SKM-1 treated with dmso at 0.1 percent for 144 hours (cell line): ENCODE data around the gene KRTAP23-1.

Source experiments
- DNase-seq: peaks from one replicate; lab custom pipeline; 2025; ENCODE audit not compliant: unreplicated experiment; lab: John Stamatoyannopoulos, UW

The KRTAP23-1 gene, protein sequence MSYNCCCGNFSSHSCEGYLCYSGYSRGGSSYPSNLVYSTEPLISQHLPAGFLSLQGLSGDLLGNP

DNA sequence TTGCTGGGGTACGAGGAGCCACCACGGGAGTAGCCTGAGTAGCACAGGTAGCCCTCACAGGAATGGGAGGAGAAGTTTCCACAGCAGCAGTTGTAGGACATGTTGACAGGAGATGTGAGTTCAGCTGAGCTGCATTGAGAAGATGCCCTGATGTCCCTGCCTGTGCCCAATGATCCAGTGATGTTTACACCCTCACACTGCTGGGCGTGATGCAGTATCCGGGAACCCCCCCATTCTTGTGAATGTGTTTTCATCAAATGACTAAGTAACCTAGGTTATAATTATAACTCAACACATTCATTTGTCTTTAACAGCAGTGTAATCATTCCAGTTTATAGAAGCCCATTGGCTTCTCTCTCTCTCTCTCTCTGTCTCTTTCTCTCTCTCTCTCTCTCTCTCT lies at the start of gene KRTAP23-1:
Gene KRTAP23-1 (minus strand): TSS at position 101 of the 400 bp plus-strand sequence. CDS start 0 bp downstream, at position 101.
- DNase-seq: no peak

DNA sequence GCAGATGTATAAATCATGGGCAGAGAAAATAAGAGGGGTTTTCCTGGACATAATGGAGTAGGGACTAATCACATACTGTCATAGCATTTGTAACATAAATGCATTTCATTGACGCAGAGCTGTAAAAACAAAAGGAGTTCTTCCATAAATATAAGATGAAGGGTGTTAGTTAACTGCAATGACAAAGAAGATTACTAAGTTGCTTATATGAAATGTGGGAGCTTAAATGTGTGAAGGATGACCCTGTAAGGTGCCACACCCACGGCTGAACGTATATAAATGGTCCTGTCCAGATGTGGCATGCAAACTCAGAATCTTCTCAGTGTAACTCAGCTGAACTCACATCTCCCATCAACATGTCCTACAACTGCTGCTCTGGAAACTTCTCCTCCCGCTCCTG lies 47.3 kb upstream of the KRTAP23-1 start, which contains the start of gene KRTAP13-1:
Gene KRTAP13-1 (plus strand): TSS at position 301 of the 400 bp plus-strand sequence. CDS start 56 bp downstream, at position 357.
- DNase-seq: no peak

DNA sequence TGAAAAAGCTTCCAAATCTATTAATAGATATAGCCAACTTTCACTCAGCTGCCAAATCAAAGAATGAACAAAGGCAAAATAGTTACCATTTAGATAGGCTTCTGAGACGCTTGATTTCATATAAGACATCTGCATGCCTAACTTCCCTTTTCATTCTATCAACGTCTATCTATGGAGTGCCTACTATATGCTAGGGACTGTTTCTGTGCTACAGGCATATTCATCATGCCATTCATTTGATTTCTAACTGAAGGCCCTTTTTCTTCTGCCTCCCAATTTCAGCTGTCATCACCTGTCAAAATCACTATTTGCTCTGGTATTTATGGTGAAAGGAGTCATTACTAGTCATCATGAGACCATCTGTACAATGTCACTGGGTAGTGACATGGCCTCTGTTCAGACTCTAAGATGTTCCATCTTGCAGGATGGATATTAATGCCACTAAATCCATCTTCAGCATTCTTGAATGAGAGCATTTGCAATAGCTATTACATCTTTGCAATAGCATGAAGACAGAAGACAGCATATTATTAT lies 43.2 kb upstream of the KRTAP23-1 start:
- DNase-seq: no peak

DNA sequence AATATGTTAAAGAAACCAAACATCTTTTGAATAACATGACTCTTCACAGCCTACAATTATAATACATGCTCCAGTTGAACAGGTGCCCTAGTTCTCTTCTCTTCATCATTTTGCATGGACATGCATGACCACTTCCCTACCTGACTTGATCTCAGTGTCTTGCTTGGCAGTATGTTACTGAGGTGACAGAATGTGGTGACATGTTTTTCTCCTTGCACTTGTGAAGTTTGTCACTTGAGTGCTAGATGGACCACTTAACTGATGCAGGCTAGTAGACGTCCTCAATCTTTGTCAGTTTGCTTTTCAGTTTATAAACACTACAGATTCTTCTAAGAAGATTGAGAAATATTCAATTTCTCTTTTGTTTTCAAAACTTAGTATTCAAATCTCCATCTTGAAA lies 33.8 kb upstream of the KRTAP23-1 start:
- DNase-seq: no peak

DNA sequence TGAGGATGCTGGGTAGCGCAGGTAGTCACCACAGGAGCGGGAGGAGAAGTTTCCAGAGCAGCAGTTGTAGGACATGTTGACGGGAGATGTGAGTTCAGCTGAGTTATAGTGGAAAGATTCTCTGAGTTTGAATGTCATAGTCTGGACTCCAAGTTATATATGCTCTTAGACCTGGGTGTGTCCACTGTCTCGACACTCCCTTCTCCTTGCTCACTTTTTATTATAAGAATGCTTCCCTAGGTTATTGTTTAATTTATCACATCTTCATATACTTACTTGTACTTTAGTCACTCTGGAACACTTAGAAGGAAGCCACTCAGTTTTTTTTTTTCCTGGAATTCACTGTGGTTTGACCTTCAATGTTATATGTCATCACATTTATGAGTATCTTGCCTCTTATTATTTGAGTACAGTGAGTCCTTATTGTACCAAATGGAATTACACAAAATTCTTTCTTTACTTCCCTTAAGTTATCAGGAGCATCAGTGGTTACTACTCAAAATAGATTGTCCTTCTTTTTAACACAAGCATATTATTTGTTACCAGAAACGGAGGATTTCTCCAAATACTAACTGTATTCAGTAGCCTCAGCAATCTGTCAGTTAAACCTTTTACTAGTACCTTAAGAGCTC lies 23.8 kb upstream of the KRTAP23-1 start, which contains the start of gene KRTAP13-2:
Gene KRTAP13-2 (minus strand): TSS at position 133 of the 632 bp plus-strand sequence. CDS start 58 bp downstream, at position 75.
- no peak for DNase-seq

DNA sequence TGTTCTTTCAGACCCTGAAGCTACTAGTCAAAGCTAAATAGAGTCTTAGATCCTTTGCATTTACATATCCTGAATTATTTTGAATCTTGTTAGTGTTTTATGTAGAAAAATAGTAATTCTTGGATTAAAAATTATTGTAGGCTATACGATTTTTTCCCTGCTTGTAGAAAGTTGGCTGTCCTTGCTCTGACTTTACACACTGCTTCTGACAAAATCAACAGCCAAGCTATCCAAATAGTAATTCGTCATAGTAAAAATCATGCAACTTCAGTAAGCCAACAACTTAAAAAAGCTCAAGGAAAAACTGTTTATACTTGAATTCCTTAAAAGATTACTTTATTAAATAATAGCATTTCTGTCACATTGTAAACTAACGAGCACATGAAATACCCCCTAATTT lies 7.5 kb upstream of the KRTAP23-1 start:
- no peak for DNase-seq

DNA sequence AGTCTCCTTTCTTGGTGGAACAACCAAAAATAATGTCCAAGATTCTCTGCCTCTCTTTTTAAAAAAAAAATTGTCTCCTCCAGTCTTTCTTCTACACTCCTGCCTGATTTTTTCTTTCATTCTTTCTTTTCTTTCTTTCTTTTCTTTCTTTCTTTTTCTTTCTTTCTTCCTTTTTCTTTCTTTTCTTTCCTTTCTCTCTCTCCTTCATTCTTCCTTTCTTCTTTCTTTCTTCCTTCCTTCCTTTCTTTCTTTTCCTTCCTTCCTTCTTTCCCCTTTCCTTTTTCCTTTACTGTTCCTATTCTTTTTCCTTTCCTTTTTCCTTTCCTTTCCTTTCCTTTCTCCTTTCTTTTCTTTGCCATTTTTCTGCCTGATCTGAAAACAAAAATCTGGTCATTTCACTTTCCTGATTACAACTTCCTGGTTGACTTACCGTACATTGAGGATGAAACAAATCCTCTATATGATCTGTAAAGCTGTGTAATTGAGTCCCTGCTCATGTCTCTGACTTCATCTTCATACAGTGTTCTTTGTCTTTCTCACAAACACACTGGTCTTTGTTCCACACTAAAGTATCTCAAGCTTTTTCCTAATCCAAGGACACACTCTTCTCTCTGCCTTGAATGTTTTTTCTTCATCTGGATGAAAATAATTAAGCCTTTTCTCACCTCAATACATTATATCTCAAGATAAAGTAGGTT lies 6.1 kb upstream of the KRTAP23-1 start:
- DNase-seq: no peak

DNA sequence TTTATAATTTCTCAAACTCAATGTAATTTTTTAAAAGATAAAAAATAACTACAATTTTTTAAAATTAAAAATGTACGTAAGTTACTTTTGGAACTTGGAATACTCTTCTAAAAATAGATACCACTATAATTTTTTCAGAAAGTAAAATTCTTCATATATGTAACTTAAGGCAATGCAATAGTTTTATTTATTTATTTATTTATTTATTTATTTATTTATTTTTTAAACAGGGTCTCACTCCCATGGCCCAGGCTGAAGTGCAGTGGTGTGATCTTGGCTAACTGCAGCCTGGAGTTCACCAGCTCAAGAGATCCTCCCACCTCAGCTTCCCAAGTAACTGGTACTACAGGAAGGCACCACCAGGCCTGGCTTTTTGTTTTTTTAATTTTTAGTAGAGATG lies 3.1 kb upstream of the KRTAP23-1 start:
- DNase-seq: no peak

DNA sequence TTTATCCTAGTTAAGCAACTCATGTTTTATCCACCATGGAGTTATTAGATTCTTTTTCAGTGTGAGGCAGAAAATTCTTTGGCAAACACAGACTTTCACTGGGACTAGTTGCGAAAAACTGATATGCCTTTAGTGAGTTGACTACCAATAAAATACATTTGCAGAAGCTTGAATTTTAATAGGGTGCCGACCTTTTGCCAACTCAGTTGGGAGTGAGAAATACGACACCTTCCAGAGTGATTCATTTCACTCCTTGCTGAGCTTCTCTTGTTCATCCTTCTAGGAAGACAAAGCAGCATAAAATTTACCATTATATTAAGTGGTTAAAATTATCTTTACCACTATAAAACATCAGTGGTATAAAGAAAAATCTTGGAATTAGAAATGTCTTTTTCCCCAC lies 1.2 kb upstream of the KRTAP23-1 start:
- no peak for DNase-seq

DNA sequence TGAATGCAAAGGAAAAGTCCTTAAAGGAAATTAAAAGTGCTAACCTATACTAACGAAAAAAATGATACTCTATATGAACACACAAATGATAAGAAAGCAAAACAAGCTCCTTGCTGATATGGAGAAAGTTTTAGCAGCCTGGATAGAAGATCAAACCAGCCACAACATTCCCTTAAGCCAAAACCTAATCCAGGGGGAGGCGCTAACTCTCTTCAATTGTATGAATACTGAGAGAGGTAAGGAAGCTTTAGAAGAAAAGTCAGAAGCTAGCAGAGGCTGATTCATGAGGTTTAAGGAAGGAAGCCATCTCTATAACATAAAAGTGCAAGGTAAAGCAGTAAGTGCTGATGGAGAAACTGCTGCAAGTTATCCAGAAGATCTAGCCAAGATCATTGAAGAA lies 3.4 kb downstream of the KRTAP23-1 start:
- no peak for DNase-seq

DNA sequence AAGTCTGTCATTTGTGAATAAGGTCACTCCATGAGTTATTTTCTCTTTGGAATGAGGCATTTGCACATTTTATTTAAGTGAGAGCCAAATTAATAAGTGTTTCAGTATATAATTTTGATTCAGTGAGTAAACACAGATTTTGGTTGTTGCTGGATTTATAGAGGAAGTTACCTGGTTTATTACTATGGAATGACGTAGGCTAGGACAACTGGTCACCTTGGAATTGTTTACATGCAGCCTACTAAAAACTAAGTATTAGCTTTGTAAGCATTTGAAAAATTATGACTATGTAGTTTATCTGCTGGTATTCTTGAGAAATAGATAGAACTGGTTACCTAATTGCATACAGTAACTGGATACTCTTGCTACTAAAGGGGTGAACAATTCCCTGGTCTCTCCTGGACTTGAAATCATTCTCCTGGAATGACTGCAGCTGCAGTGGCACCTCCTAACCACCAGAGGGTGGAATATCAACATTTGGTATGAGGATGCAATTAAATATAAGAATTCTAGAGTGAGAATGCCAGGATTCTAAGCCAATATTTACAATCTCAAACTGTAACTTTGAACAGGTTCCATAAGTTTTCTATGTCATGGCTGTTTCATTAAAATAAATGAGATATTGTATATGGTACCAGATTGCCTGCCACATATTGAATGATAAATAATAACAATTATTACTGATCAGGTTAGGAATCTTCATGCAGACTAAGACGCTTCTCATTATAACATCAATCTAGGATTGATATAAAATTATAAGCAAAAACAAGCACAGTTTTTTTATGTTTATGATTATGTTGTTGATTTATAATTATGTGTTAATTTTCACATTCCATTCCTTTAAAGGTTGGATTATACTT lies 7.5 kb downstream of the KRTAP23-1 start:
- peak; percentile 36 for DNase-seq

DNA sequence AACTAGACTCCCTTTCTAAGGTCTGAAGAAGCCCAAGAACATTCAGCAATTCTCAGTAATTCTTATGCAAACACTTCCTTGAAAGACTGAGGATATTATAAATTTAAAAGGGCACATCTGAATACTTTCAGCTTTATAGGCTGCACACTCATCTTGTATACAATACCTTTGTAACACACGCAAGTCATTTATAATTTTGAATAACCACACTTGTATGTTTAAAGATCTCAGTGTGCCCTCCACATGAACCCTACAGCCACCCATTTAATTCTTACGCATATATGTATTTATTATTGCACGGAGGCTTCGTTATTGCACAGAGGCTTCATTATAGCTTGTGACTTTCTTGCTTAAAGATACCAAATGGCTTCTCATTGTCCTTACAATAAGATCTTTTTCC lies 9.7 kb downstream of the KRTAP23-1 start:
- DNase-seq: no peak

DNA sequence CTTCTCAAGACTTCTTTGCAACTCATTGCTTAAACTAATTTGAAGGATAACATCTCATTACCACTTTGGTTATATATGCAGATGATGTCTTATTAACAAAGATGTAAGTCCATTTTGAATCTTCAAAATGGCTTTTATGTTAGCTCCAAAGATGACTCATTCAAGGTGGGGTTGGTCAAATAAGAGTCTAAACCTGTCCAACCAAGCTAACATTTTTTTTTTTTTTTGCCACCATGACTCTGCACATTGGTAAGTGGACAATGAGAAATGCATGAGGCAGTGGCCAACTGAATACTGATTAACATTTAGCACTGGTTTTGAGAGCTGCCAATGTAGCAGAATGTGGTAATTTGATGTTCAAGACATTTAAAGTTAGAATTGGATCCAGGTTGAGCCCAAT lies 10.6 kb downstream of the KRTAP23-1 start:
- DNase-seq: no peak

DNA sequence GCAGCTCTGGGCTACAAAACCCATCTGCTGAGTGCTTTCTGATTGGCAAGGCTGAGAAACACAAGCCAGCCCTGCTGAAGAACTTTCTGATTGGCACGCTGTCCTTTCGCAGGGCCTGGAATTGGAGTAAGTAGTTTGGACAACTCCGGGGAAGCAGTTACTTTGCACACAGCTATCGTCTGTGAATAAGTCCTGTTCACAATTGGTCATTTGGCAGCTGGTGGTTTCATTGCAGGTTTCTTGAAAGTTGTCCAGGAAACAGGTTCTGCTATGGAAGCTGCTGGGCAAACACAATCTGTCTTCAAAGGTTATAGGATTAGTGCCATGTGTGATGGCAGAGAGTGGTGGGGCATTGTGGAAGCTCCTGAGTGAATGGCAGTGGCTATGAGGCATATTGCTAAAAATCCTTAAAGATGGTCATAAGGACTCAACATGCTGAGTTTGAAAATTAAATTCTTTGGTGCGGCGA lies 11.1 kb downstream of the KRTAP23-1 start, which contains the start of gene KRTAP27-1:
Gene KRTAP27-1 (minus strand): TSS at position 419 of the 469 bp plus-strand sequence. CDS start 26 bp downstream, at position 393.
- no peak for DNase-seq

DNA sequence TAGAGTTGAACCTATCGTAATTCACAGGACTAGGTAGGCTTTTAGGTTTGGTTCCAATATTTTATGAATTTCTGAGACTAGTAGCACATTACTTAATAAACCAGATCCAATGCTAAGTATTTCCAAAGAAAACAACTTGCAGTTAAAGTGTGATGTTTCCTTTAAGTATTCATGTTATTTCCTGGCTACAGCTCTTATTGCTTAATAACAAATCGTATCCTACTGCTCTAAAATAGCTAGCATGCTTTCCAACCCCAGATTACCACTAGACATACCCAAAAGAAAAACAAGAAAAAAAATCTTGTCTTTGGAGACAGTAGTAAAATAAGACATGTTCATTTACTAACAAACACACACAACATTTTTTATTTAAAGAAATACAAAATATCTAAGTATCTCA lies 11.8 kb downstream of the KRTAP23-1 start:
- no peak for DNase-seq

DNA sequence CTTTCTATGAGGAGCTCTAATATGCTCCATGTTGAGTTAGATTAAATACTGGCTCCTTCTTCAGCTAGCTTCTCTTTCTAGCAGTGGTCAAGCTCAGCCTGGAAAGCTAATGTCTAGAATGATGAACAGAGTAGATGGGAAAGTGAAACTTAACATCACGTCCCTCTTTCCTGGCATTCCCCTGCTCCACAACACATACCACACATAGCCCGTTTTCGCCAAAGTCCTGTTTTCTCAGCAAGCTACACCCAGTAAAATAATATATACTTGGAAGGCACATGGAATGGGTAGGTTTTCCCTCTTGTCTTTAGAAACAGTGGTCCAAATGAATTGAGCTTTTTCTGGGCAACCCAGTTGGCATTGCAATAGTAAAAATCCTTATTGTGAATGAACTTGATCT lies 14.7 kb downstream of the KRTAP23-1 start:
- no peak for DNase-seq

DNA sequence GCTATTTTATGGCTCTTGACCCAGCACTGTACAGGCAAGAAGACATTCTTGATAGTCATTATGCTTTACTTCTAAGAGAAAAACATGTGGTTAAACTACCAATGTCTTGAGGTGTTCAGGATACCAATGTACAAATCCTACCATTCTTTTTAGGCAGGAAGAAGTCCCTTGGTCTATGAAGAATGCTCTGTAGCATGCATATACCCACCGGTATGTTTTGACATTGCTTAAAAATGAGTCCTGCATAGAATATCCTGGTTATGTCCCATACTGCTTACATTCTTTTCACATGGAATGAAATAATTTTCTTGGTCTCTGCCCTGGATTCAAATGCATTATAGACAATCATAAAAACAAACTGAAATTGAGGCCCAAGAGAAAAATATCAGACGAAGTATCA lies 15.7 kb downstream of the KRTAP23-1 start:
- DNase-seq: no peak

DNA sequence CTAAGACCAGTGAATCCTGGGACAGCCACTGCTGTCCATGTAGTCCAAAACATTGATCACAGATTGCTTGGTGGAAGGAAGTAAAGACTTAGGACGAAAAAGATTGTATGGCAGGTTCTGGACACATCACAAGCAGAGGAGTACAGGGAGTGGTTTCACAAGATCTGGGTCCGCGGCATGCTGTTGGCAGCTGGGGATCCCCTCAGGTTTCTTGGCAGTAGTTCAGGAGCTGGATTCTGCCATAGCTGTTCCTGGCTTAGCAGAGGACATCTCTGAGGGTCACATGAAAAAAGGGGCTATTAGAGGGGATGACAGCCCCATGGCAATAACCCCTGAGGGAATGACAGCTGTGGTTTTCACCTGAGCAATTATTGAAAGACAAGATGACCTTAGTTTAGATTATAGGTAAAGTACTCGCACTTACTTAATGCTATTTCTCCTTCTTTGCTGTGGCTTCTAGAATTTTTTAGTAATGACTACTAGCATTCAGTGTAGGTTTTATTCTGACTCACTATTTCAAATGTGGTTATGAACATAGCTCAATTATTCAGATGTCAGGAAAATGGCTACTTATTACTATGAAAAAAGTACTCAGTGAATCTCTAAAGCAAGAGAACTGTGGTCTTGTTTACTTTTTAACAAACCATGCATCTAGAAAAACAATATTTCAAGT lies 19.1 kb downstream of the KRTAP23-1 start:
- DNase-seq: no peak

DNA sequence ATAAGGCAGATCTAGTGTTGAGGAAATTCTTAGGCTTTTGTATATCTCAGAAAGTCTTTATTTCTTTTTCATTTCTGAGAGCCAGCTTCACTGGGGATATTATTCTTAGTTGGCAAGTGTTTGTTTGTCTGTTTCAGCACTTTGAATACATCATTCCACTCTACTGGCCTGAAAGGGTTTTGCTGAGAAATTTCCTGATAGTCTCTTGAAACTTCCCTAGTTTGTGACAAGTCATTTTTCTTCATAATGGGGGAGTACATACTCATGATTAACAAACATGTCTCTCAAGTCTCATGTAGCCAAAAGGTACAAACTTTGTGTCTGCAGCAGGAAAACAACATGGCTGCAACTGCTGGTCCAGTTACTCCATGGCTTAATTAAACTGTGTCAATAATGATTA lies 22.0 kb downstream of the KRTAP23-1 start:
- DNase-seq: no peak

DNA sequence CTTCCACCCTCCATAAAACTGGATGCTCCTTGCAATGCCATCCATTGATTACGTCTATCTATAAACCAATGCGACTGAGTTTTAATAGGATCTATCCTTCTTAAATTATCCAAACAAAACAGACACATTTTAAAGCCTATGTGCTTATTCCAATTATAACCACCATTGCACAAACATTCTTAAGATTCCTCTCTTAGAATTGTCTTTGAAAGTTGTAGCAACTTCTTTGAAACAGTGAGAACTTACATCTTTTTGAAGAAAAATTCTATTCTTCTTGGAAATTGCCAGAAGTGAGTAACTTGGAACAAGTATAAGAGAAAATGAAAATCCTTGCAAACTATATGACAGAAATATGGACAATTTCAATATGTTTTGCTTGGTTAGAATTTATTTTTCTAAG lies 28.2 kb downstream of the KRTAP23-1 start, which contains the start of gene KRTAP26-1:
Gene KRTAP26-1 (minus strand): TSS at position 101 of the 400 bp plus-strand sequence. CDS start 280 bp downstream, outside the sequence.
- no peak for DNase-seq
